ENCODE measurements around the gene TBC1D22A.

Gene TBC1D22A

GRCh38 chr22:47215851-47216250 lies 453.4 kb downstream of the TBC1D22A start:
- DNase-seq (ENCODE audit: low read depth in 2 of 2): no peak

GRCh38 chr22:47218671-47219070 lies 456.2 kb downstream of the TBC1D22A start:
- no peak for DNase-seq (ENCODE audit: low read depth in 2 of 2)

DNA sequence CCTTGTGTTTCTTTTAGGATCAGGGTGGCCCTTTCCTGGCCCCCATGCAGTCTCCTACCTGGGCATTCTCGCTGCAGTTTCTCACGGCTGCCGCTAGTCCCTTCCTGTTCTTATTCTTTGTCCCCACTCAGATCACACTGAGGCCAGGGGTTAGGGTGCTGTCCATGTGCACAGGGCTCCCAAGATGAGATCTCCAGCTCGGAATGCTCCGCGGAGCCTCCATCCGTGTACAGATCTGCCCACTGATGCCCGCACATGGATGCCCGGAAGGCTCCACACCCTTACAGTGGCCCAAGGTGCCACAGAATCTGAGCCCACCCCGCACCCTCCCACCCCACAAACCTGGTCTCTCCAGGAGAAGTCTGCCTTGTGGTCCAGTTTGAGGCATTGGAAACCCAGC lies 457.3 kb downstream of the TBC1D22A start:
- no peak for DNase-seq (ENCODE audit: low read depth in 2 of 2)

DNA sequence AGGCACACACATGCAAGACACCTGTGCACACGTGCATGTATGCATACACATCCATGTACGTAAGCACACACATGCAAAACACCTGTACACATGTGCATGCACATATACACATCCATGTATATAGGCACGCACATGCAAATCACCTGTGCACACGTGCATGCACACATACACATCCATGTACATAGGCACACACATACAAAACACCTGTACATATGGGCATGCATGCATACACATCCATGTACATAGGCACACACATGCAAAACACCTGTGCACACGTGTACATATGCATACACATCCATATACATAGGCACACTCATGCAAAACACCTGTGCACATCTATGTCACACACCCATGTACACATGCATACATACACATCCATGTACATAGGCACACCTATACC lies 458.3 kb downstream of the TBC1D22A start:
- no peak for DNase-seq (ENCODE audit: low read depth in 2 of 2)

DNA sequence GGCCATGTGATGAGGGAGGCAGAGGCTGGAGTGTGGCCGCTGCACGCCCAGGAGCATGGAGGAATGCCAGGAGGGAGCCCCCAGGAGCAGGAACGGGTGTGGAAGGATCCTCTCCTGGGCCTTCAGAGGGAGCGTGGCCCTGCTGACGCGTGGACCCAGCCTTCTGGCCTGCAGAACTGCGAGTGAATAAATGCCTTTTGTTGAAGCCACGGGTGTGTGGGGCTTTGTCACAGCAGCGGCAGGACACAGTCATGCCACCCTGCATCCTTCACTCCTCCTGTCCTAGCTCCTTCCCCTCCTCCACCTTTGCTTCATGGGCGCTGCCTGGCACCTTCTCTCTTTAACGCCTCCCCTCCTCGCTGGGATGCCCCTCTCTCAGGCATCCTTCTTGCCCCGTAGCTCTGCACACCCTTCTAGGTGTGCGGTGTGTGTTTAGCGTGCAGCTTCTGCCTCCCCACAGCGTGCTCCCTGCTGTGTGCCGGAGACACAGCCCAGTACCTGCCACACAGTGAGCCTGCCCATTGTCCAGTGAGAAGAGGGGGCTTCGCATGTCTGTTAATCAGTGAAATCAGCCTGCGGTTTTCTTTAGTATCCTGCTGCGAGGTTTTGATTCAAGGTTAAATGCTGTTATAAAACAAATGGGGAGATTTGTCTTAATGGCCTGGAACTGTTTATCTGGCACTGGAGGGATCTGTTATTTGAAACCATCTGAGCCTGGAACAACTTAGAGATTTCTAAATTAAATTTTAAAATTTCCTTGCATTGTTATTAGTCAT lies 459.6 kb downstream of the TBC1D22A start:
- no peak for DNase-seq (ENCODE audit: low read depth in 2 of 2)

All from stimulated activated CD4-positive, alpha-beta T cell treated with anti-CD3 and anti-CD28 coated beads, Interleukin-12 subunit alpha, Interleukin-12 subunit beta, amount 100 ng/mL, for 24 hours (primary cell).